Stimulated activated CD4-positive, alpha-beta T cell treated with anti-CD3 and anti-CD28 coated beads, Interleukin-12 subunit alpha, Interleukin-12 subunit beta, amount 100 ng/mL, for 24 hours (primary cell): ENCODE measurements around the gene CEP128.

ENCODE experiments used
- DNase-seq, 2 experiments: peaks; one replicate each; pipeline ENCODE4 v3.0.0-alpha.2; 2020; ENCODE audit warnings: low read depth in 2 of 2

Gene CEP128

DNA sequence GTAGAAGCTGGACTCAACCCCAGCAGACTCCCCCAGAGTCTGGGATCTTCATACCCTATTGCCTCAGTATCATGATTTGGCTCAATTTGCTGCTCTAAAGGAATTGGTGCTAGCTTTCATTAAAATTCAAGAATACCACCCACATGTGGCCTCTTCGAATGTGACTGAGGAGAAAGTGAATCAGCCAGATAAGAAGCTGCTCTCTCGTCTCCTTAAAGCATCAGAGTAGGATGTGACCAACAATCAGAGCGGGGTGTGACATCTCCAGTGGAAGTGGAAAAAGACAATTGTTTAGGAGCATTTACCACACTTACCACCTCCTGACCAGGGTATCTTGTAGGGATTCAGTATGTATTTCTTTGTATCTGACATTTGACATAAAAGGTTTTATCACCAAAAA is 452.0 kb downstream of the CEP128 start:
- DNase-seq: no peak

DNA sequence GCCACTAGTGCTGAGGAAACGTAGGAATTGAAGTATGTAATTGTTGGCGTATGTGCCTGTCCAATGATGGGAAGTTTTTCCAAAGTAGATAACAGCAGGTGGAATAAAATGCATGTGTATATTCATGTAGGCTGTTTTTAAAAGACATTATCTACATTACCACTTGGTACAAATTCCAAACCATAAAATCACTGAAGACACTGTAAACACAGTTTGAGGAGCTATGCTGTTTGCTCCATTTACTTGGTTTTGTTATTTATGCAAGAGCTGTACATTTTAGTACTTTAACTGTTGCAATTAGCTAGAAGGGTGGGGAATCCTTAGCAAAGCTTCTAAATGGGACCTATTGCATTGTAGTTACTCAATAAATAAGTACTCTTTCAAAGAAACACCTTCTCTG is 455.8 kb downstream of the CEP128 start:
- DNase-seq: no peak

DNA sequence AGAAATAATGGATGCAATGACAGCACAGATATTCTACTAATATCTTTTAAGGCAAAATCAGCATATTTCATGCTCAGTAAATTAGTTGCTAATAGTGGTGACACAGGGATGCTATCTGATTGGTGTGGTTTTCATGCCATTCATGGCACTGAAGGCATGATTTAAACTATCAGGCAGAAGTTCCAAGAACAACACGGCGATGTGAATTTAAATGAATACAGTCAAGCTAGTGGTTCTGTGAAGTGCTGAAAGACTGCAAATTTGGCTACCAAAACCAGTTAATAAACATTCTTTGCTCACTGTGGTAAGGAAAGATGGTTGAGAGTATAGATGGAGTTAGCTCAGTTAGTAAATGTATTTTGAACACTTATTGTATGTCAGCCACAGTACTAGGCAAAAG is 458.2 kb downstream of the CEP128 start:
- no peak for DNase-seq

DNA sequence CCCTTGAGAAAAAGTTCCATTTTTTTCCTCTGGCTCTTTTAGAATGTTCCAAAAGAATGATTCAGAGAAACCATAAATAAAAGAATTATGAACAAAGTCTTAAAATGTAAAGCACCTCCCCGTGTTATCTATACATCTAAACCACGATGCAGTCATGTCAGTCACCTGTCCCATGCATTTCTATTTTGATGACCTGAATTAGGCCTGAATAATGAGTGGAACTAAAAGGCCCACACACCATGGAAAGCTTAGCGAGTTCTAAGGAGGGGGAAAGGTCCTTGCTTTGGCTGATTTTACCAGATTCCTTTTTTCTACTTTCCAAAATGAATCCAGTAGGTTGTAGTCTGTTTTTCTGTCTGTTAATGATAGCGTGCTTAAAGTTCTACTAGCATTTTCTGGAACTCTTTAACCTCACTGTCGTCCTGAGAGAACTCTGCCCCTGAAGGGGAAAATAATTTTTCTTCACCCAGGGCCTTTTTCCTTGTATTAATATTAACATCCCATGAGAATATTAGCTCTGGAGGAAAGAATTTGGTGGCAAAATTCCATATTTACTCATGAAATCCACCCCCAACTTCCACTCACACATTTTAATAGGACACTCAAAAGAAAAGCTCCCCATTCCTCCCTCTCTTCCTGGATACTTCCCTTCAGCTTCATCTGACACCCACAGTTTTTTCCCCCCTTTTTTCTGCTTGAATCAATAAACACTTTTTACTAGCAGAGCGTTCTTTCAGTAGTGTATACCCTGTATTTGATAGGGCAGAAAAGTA is 464.0 kb downstream of the CEP128 start:
- DNase-seq: no peak

DNA sequence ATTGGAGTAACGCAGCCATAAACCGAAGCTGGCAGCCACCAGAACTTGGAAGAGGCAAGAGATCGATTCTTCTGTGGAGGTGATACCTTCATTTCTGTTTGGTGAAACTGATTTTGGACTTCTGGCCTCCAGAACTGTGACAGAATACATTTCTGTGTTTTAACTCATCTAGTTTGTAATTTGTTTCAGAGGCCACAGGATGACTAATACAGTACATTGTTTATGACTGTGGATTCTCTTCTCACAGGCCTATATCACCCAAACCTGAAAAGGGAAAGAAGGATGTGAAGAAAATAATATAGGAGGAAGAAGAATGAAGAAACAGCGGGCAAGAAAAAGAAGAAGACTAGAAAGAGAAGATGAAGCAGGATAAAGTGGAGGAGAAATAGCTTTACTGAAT is 466.5 kb downstream of the CEP128 start:
- DNase-seq: no peak

DNA sequence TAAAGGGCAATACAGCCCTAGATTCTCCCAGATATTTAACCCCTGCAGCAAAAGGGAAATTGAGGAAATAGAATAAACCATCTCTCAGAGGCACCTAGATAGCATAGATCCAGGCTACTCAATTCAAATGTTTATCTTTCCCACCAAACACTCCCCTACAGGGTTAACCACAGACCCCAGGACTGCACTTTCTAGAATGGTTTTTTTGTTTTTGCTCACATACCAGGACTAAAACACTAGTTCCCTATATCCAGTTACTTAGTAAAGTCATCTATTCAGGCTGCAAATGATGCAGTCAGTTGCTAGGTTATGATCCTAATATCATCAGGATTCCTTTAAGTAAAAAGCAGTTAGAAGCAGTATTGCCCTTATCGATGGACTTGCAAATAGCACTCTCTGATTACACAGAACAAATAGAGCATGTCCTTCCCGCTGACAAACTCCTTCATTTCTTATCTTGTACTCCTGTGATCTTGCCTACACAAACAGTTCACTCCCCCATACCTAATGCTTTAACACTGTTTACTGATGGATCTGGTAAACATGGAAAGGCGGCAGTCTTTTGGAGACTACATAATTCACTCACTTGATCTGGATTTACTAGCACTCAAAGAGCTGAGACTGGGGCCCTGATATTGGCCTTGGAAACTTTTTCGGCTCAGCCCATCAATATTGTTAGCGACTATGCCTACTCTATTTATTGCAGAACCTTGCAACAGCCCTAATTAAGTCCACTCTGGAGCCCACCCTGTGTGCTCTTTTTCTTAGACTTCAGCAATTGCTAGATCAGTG is 473.0 kb downstream of the CEP128 start:
- DNase-seq: no peak

DNA sequence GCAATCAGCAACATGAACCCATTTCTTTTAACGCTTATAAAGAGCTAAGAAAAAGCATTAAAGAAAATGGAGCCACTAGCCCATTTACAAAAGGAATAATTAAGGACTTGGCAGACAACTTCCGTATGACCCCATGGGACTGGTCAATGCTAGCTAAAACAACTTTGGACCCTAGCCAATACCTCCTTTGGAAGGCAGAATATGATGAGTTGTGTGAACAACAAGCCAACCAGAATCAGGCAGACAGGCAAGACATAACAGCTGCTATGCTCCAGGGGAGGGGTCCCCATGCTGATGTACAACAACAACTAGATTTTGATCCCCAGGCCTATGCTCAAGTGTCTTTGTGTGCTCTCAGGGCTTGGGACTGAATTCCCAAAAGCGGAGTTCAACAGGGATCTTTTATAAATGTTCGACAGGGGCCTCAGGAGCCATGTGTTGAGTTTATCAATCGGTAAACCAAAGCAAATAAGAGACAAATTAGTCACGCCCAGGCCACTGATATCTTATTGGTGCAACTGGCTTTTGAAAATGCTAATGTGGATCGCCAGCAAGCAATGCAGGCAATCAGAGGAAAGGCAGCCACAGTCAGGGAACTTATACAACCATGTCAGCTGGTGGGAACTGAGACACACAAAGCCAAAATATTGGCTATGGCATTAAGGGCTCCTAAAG is 475.9 kb downstream of the CEP128 start:
- DNase-seq: no peak

DNA sequence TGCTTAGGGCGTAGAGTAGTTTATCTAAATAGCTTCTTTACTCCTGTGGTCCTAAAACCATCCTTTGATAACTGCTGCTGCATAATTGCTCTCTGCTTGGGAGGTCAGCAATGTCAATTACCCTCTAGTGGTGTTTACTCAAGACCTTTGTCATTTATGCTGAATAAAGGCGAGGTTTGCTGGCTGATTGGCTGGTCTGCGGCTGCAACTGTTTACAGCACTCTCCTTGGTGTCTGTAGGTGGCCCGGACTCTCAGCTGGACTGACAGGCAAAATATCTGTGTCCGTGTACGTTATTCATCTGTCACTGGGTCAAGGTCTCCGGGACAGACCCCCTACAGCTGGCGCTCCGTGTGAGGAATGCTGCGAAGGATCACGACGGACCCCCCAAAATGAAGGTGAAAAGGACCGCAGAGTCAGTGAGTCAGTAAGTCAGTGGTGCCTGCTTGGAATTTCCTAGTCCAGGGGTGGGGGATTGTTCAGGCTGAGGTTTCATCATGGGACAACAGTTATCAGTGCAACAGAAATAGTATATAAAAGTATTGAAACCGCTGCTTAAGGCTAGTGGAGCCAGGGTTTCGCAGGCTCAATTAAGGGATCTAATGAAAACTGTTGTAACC is 476.9 kb downstream of the CEP128 start:
- DNase-seq: no peak

DNA sequence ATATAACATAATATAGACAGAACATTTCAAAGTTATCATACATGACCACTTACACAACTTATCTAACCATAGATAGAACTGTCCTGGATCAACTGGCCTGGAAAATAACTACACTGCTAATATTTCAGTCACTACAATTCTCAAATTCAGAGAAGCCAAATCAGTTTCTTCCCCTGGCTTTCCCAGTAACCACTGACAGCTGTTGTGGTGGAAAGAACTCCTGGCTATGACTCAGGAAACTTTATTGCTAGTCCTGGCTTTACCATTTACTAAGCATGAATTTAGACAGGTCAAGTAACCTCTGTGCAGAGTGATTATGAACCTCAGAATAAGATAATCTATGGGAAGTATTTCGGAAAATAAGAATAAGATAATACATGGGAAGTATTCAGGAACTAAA is 485.3 kb downstream of the CEP128 start:
- DNase-seq: no peak

DNA sequence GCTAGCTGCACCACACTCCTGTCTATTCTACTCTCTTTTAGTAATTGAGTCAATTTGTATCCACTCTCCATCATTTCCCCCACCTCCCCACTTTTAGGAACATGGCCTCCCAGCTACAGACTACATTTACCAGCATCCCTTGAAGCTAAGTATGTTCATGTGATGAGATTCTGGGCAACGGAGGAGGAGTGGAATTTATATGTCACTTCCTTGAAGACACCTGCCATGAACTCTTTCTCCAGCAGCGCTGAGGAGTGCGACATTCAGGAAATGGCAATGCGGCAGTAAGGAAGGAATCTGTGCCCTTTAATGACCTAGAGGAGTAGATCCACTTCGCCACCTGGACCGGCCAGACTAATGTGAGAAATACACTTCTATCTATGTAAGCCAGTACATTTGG is 486.5 kb downstream of the CEP128 start:
- no peak for DNase-seq

DNA sequence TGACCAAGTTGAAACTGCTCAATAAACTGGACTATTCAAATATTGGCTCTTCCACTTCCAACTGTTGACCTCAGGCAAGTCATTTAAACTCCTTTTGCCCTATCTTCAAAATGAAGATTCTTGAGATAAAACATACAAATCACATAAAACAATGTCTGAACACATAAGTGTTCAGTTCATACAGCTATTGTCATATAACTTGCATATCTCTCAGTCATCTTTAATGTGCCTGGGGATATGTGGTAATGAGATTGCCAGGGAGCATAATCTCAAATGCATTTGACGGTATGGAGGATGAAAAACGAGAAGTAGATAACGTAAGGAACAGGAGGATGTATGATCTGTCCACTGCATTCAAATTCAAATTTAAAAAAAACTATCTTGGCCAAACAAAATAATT is 493.3 kb downstream of the CEP128 start:
- no peak for DNase-seq

DNA sequence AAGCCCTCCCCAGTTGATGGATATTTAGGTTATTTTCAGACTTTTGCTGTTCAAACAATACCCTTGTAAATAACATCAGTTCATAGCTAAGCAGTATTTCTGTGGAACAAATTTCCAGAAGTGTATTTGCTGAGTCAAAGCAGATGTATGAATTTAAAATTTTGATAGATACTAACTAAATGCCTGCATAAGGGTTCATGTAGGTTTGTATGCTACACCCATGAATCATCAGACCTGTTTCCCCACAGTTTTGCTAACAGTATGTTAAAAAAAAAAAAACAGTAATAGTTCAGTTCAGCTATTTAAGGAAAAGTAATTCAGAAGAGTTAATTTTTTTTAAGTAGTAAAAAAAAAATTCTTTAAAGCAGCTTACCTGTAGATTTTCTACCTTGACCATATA is 494.1 kb downstream of the CEP128 start:
- no peak for DNase-seq
